HAP-1 (cell line): ENCODE results near the gene DUSP7.

Source experiments
- DNase-seq, 2 experiments: peaks; one replicate each; pipeline ENCODE4 v3.0.0-alpha.2; 2016 to 2020; ENCODE audit warnings: low spot score in 2 of 2
- H3K27me3 ChIP-seq: fragments of 250-450 bp; sonication (Bioruptor Pico); 2 replicates; pipeline ENCODE4 v1.5.1; 2020; ENCODE audit warnings: low read depth, mild to moderate bottlenecking, moderate library complexity
- H3K36me3 ChIP-seq: fragments of 250-450 bp; sonication (Bioruptor Pico); replicated peaks from 2 replicates; pipeline ENCODE4 v1.5.1; 2020; ENCODE audit warnings: mild to moderate bottlenecking
- H3K4me1 ChIP-seq: fragments of 250-450 bp; sonication (Bioruptor Pico); 2 replicates; pipeline ENCODE4 v1.5.1; 2020; ENCODE audit warnings: mild to moderate bottlenecking
- H3K4me3 ChIP-seq: fragments of 250-450 bp; sonication (Bioruptor Pico); 2 replicates; pipeline ENCODE4 v1.5.1; 2020; ENCODE audit warnings: mild to moderate bottlenecking, moderate library complexity
- H3K9me3 ChIP-seq: fragments of 250-450 bp; sonication (Bioruptor Pico); 2 replicates; pipeline ENCODE4 v1.5.1; 2020; ENCODE audit warnings: mild to moderate bottlenecking, moderate library complexity
- in situ Hi-C: fragments of 300-500 bp; cut with MboI; formaldehyde crosslinking; loops from 3 replicates; pipeline ENCODE4 v1.14.3; 2020; ENCODE audit warnings: low sequenced_read_pairs, inconsistent platforms, mixed read lengths

Gene DUSP7

GRCh38 chr3:52080830-52081719, 24.7 kb upstream of the DUSP7 start:
- Histone ChIP-seq H3K36me3 (no peaks in the 10 kb centered on the region; the same call in 1 of the 2 replicates), H3K4me1 (no peaks in the 10 kb centered on the region), H3K27me3 (no peaks in the 10 kb centered on the region), H3K4me3 (no peak overlapping the region), H3K9me3 (no peaks in the 10 kb centered on the region)
- in situ Hi-C loops, result no loop called here
- DNase-seq, result no peak

DNA sequence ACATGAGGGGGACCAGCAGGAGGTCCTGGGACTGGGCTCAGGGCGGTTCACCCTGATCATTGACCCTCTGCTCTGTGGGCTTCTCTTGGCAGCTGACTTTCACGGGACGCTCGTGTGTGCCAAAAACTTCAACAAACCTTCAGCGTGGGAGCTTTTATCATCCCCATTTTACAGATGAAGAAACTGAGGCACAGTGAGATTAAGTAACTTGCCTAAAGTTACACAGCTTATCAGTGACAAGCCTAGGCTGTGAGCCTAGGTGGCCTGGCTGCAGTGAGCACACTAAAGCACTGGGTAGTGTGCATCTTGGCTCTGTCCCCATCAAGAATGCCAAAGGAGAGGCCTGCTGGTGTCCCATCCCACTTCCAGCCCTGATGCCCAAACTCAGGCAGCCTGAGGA, 23.6 kb upstream of the DUSP7 start:
- no peaks in the 10 kb centered on the region for H3K4me1 ChIP-seq
- no peak overlapping the region for H3K4me3 ChIP-seq
- no peaks in the 10 kb centered on the region for H3K27me3 ChIP-seq
- peaks cover 5% of the 10 kb centered on the region for H3K36me3 ChIP-seq
- in situ Hi-C loops, result no loop called here
- DNase-seq, result no peak
- H3K9me3 ChIP-seq, result no peaks in the 10 kb centered on the region

DNA sequence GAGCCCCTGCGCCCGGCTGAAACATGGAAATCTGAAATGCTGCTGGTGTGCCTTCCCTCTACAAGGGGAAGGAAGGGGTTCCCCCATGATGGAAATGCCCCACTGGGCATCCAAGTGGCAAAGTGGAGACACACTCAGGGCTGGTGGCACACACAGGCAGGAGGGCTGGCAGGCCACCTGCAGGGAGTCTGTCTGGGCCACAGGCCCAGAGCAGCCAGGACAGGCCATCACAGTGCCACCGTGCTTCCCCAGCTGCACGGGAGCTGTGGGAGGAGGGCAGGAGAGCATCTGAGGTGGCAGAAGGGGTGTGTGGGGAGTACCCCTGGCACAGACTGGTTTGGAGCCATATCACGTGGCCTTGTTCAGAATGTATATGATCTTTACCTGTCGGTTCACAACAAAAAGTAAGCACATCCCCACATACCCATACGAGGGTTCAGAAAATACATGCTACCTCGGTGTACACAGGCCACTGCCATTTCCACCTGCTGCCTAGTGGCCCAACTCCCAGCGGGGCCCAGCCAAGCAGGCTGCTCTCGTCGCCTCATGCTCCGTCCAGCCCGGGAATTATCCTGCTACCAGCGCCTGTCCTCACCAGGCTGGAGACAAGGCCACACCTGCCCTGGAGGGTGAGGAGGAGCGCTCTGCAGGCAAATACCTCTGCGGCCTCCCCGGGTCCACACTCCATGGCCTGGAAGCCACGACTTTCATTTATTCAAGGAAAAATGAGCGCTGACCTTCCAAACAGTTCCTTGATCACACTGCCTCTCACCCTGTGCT, 22.6 kb upstream of the DUSP7 start:
- Histone ChIP-seq H3K36me3 (peaks cover 13% of the 10 kb centered on the region), H3K4me3 (no peak overlapping the region), H3K4me1 (no peaks in the 10 kb centered on the region), H3K27me3 (no peaks in the 10 kb centered on the region), H3K9me3 (no peaks in the 10 kb centered on the region)
- in situ Hi-C loops, result no loop called here
- no peak for DNase-seq

- in situ Hi-C loops, result no loop called here
- Histone ChIP-seq H3K4me1 (no peaks in the 10 kb centered on the region), H3K4me3 (no peak overlapping the region), H3K27me3 (no peaks in the 10 kb centered on the region), H3K9me3 (no peaks in the 10 kb centered on the region), H3K36me3 (peaks cover 17% of the 10 kb centered on the region)
- no peak for DNase-seq
These were observed 21.6 kb upstream of the DUSP7 start for GRCh38 chr3:52077925-52078324.

GRCh38 chr3:52076896-52077780, 20.8 kb upstream of the DUSP7 start:
- Histone ChIP-seq H3K9me3 (no peaks in the 10 kb centered on the region), H3K4me3 (no peak overlapping the region), H3K27me3 (no peaks in the 10 kb centered on the region), H3K4me1 (no peaks in the 10 kb centered on the region), H3K36me3 (peaks cover 17% of the 10 kb centered on the region)
- no peak for DNase-seq
- in situ Hi-C loops, result no loop called here

GRCh38 chr3:52073490-52073889, 17.1 kb upstream of the DUSP7 start:
- no peaks in the 10 kb centered on the region for H3K9me3 ChIP-seq
- peaks cover 17% of the 10 kb centered on the region for H3K36me3 ChIP-seq
- H3K4me3 ChIP-seq, result no peak overlapping the region
- DNase-seq, result no peak
- no peaks in the 10 kb centered on the region for H3K4me1 ChIP-seq
- H3K27me3 ChIP-seq, result no peaks in the 10 kb centered on the region
- in situ Hi-C loops, result no loop called here

DNA sequence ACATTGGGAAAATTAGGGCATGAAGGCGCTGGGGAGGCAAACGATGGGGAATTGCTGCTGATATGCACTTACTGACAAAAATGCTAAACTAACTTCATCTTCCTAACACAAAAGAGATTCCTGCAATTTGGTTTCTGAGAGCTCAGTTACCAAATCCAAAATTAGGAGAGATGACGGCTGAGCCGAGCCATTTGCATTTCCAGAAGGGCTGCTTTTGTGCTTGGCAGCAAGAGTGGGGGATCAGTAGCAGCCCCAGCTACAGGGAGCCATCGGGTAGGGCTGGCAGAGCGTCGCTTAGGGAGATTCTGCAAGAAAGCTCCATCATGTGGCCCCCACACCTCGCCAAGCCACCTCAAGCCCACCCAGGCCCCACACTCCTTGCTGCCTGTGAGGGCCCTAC, 16.1 kb upstream of the DUSP7 start:
- in situ Hi-C loops, result no loop called here

DNA sequence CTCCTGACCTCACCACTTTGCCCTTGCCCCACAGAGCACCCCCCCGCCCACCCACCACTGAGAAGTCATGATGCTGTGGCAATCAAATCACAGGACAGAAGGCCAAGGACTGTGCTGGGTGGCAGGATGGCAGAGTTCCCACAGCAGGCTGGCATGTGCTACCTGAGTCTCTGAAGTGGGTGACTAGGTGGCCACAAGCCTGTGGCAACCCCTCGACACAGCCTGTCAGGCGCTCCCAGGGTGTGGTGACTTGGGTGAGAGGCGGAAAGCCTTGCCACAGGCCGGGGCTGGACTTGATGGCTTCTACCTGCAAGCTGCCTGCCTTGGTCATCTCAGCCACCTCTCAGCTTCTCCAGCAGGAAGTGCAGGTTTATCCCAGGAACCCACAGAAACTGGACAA, 15.6 kb upstream of the DUSP7 start:
- no peaks in the 10 kb centered on the region for H3K9me3 ChIP-seq
- in situ Hi-C loops, result no loop called here
- H3K4me1 ChIP-seq, result no peaks in the 10 kb centered on the region
- H3K36me3 ChIP-seq, result peaks cover 17% of the 10 kb centered on the region
- no peaks in the 10 kb centered on the region for H3K27me3 ChIP-seq
- no peak overlapping the region for H3K4me3 ChIP-seq
- DNase-seq, result no peak

More for the DNA sequence above, 16.1 kb upstream of the DUSP7 start:
- no peaks in the 10 kb centered on the region for H3K4me1 ChIP-seq
- H3K36me3 ChIP-seq, result peaks cover 17% of the 10 kb centered on the region
- DNase-seq, result no peak
- H3K9me3 ChIP-seq, result no peaks in the 10 kb centered on the region
- no peaks in the 10 kb centered on the region for H3K27me3 ChIP-seq
- no peak overlapping the region for H3K4me3 ChIP-seq

- no peak overlapping the region for H3K4me3 ChIP-seq
- in situ Hi-C loops, result no loop called here
- H3K27me3 ChIP-seq, result no peaks in the 10 kb centered on the region
- peaks cover 17% of the 10 kb centered on the region for H3K36me3 ChIP-seq
- no peak for DNase-seq
- H3K4me1 ChIP-seq, result no peaks in the 10 kb centered on the region
- no peaks in the 10 kb centered on the region for H3K9me3 ChIP-seq
These were observed 14.6 kb upstream of the DUSP7 start for GRCh38 chr3:52070724-52071621.

GRCh38 chr3:52069855-52070254, 13.5 kb upstream of the DUSP7 start:
- H3K4me1 ChIP-seq, result no peaks in the 10 kb centered on the region
- H3K27me3 ChIP-seq, result no peaks in the 10 kb centered on the region
- DNase-seq, result no peak
- H3K4me3 ChIP-seq, result no peak overlapping the region
- in situ Hi-C loops, result no loop called here
- peaks cover 12% of the 10 kb centered on the region for H3K36me3 ChIP-seq
- no peaks in the 10 kb centered on the region for H3K9me3 ChIP-seq

- no peaks in the 10 kb centered on the region for H3K9me3 ChIP-seq
- H3K4me3 ChIP-seq, result no peak overlapping the region
- peaks cover 6% of the 10 kb centered on the region for H3K36me3 ChIP-seq
- DNase-seq, result no peak
- H3K27me3 ChIP-seq, result no peaks in the 10 kb centered on the region
- in situ Hi-C loops, result no loop called here
- no peaks in the 10 kb centered on the region for H3K4me1 ChIP-seq
These were observed 12.8 kb upstream of the DUSP7 start for GRCh38 chr3:52069135-52069534.

DNA sequence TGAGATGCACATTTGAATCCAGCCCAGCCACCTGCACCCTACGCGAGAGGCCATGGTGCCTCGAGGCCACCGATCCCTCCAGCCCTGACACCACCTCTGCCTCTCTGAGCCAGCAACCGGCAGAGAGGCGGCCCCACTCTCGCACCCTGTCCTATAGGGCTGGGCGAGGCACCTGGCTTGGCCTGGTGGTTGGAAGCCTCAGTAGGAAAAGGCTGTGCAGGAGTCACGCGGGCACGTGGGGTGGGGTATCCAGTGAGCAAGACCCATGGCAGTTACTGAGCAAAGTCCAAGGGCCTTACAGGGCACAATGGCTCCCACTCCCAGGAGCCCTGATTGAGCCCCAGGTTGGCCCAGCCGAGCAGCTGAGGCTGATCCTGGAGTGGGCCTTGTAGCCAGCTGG, 12.4 kb upstream of the DUSP7 start:
- Histone ChIP-seq H3K4me1 (no peaks in the 10 kb centered on the region), H3K27me3 (no peaks in the 10 kb centered on the region), H3K36me3 (peaks cover 2% of the 10 kb centered on the region), H3K9me3 (no peaks in the 10 kb centered on the region), H3K4me3 (no peak overlapping the region)
- in situ Hi-C loops, result no loop called here
- no peak for DNase-seq

DNA sequence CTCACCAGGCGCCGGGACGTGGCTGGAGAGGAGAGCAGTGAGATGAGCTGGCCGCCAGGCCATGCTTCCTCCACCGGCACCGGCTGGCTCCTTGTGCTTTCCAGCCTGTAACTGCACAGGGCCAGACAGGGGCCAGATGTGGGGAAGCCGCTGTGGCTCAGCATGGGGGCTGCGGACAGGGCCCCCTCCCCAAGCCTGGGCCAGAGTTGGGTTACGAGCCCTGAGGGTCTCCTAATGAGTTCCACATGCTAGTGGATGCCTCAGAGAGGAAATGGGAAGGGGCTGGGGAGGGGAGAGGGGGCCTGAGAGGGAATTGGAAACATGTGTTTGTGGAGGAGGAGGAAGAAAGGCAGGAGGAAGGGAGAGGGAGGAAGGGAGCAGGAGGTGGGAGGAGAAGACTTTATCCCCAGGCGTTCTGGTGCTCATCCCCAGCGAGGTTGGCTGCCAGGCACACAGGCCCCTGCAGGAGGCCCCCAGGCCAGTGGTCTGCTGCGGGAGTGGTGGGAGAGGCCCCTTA, 11.7 kb upstream of the DUSP7 start:
- H3K36me3 ChIP-seq, result no peaks in the 10 kb centered on the region
- DNase-seq, result no peak
- in situ Hi-C loops, result no loop called here
- no peaks in the 10 kb centered on the region for H3K27me3 ChIP-seq
- H3K9me3 ChIP-seq, result no peaks in the 10 kb centered on the region
- H3K4me1 ChIP-seq, result no peaks in the 10 kb centered on the region
- no peak overlapping the region for H3K4me3 ChIP-seq
